K562 (cell line): ENCODE measurements around the gene ZBTB32. TPM values are rescaled to one million over a fixed set of nuclear protein-coding genes. Genes with fewer than 3 reads are reported as not detected.

Experiments
- CEBPG ChIP-seq, 3 experiments: fragments of 200-800 bp in 1 of 3; sonication (Bioruptor generic) in 1 of 3; sonication (generic) in 1 of 3; formaldehyde crosslinking in 1 of 3; IDR thresholded peaks in 2 of 3; conservative IDR thresholded peaks in 1 of 3; 2 replicates each; pipeline versions ENCODE4 v1.6.1 to v1.8.0; 2016 to 2022; ENCODE audit warnings: missing compliant biosample characterization in 2 of 3, missing genetic modification characterization in 2 of 3, mild to moderate bottlenecking in 1 of 3, missing genetic modification reagents in 1 of 3
- CREB1 ChIP-seq, 2 experiments: sonication (generic) in 1 of 2; formaldehyde crosslinking in 1 of 2; IDR thresholded peaks; 2 replicates each; pipeline versions ENCODE4 v1.6.1 to v1.8.0; 2012 to 2022; ENCODE audit warnings: inconsistent platforms in 1 of 2, mild to moderate bottlenecking in 1 of 2, missing genetic modification reagents in 1 of 2, moderate library complexity in 1 of 2
- EGR1 ChIP-seq: fragments of 450-650 bp; conservative IDR thresholded peaks from 2 replicates; pipeline ENCODE4 v1.6.1; 2017; ENCODE audit warnings: mild to moderate bottlenecking
- HCFC1 ChIP-seq: IDR thresholded peaks from 2 replicates; pipeline ENCODE4 v1.6.1; 2012; ENCODE audit warnings: low read depth, low read length, improper control_type of control experiment
- HMG20A ChIP-seq: fragments of 450-650 bp; formaldehyde crosslinking; conservative IDR thresholded peaks from 2 replicates; pipeline ENCODE4 v1.4.0; 2020; ENCODE audit warnings: mild to moderate bottlenecking, mixed read lengths
- KLF6 ChIP-seq: fragments of 250-450 bp; sonication (Bioruptor Pico); IDR thresholded peaks from 2 replicates; pipeline ENCODE4 v1.4.0; 2020; ENCODE audit warnings: mild to moderate bottlenecking, moderate library complexity, borderline replicate concordance
- MXI1 ChIP-seq: IDR thresholded peaks from 2 replicates; pipeline ENCODE4 v1.6.1; 2011; ENCODE audit warnings: low read depth, mild to moderate bottlenecking, improper control_type of control experiment, low read length
- NFYB ChIP-seq: IDR thresholded peaks from 2 replicates; pipeline ENCODE4 v1.6.1; 2011; ENCODE audit warnings: mild to moderate bottlenecking, moderate library complexity; ENCODE audit not compliant: insufficient read length; ENCODE audit errors: extremely low read depth
- PRMT5 ChIP-seq: sonication (generic); formaldehyde crosslinking; IDR thresholded peaks from 2 replicates; pipeline ENCODE4 v1.5.0; 2020; ENCODE audit warnings: missing genetic modification reagents
- RFX1 ChIP-seq: fragments of 450-650 bp; IDR thresholded peaks from 2 replicates; pipeline ENCODE4 v1.6.1; 2016; ENCODE audit warnings: mild to moderate bottlenecking, moderate library complexity
- SAP30 ChIP-seq: fragments of 200-600 bp; sonication (generic); IDR thresholded peaks from 2 replicates; pipeline ENCODE4 v1.6.1; 2012; ENCODE audit warnings: borderline replicate concordance, low read depth, mild to moderate bottlenecking, moderate library complexity, low read length, control low read depth, inconsistent platforms; ENCODE audit not compliant: insufficient read depth, poor library complexity, severe bottlenecking
- SIX5 ChIP-seq, 2 experiments: IDR thresholded peaks; 2 replicates each; pipeline ENCODE4 v1.6.1; 2011; ENCODE audit warnings: low read length in 2 of 2, borderline replicate concordance in 1 of 2, low read depth in 1 of 2, mild to moderate bottlenecking in 1 of 2, moderate library complexity in 1 of 2; ENCODE audit not compliant: insufficient read depth in 1 of 2
- SMARCC2 ChIP-seq: fragments of 450-650 bp; IDR thresholded peaks from 2 replicates; pipeline ENCODE4 v1.6.1; 2017; ENCODE audit warnings: antibody characterized with exemption, moderate library complexity, mild to moderate bottlenecking, low read depth
- SRSF1 ChIP-seq: fragments of 200-400 bp; formaldehyde crosslinking; IDR thresholded peaks from 2 replicates; pipeline ENCODE4 v1.6.1; 2017; ENCODE audit warnings: mild to moderate bottlenecking, low read depth, low read length, moderate library complexity
- TAF1 ChIP-seq: IDR thresholded peaks from 2 replicates; pipeline ENCODE4 v1.6.1; 2011; ENCODE audit warnings: mild to moderate bottlenecking, low read length, moderate library complexity; ENCODE audit not compliant: insufficient read depth, control insufficient read depth, severe bottlenecking; ENCODE audit errors: extremely low read depth
- XRCC3 ChIP-seq: fragments of 450-650 bp; IDR thresholded peaks from 2 replicates; pipeline ENCODE4 v1.6.1; 2017; ENCODE audit warnings: mild to moderate bottlenecking, moderate library complexity
- ZBTB7A ChIP-seq: IDR thresholded peaks from 2 replicates; pipeline ENCODE4 v1.6.1; 2011; ENCODE audit warnings: low read depth, mild to moderate bottlenecking, low read length, moderate library complexity, borderline replicate concordance; ENCODE audit not compliant: control insufficient read depth
- ZFPM2 ChIP-seq: fragments of 250-450 bp; sonication (Bioruptor Pico); IDR thresholded peaks from 2 replicates; pipeline ENCODE4 v1.5.1; 2022; ENCODE audit warnings: mild to moderate bottlenecking
- ZFX ChIP-seq: sonication (generic); formaldehyde crosslinking; IDR thresholded peaks from 2 replicates; pipeline ENCODE4 v1.8.0; 2022; ENCODE audit warnings: mild to moderate bottlenecking, missing genetic modification reagents, moderate library complexity
- polyA plus RNA-seq, 8 experiments: library from polyadenylated mRNA; depleted of rRNA in 4 of 8; stranded (reverse) in 5 of 8; unstranded in 3 of 8; fragments of >200 nt; fragmentation: Nextera tagmentation in 2 of 8; fragmentation: Illumina TruSeq in 1 of 8; extraction: Ambion mirVana in 2 of 8; extraction: Trizol in 1 of 8; gene quantifications; 2 replicates each; pipeline versions ENCODE4 v1.2.1 to v1.2.3, GENCODE V29; 2011 to 2014; ENCODE audit warnings: inconsistent platforms in 1 of 8, missing spikeins in 1 of 8
- total RNA-seq, 7 experiments: library from RNA; depleted of rRNA in 6 of 7; stranded (reverse); fragments of >200 nt in 6 of 7; fragmentation: Illumina TruSeq in 2 of 7; extraction: Trizol in 2 of 7; gene quantifications; 2 replicates each; pipeline versions ENCODE4 v1.2.1 to v1.2.3, GENCODE V29; 2011 to 2021; ENCODE audit warnings: low replicate concordance in 1 of 7
- TF ChIP-seq, protein P1 (sequence below): fragments of 450-650 bp; IDR thresholded peaks from 2 replicates; pipeline ENCODE4 v1.6.1; 2016; ENCODE audit warnings: borderline replicate concordance
- TF ChIP-seq, protein P2 (sequence below), 3 experiments: fragments of 200-800 bp in 1 of 3; sonication (Bioruptor generic) in 1 of 3; sonication (generic) in 1 of 3; formaldehyde crosslinking in 1 of 3; IDR thresholded peaks; 2 replicates each; pipeline versions ENCODE4 v1.6.1 to v1.8.0; 2016 to 2022; ENCODE audit warnings: mild to moderate bottlenecking in 2 of 3, missing compliant biosample characterization in 2 of 3, missing genetic modification characterization in 2 of 3, missing genetic modification reagents in 1 of 3
- TF ChIP-seq, protein P3 (sequence below): fragments of 250-450 bp; sonication (Bioruptor Pico); IDR thresholded peaks from 2 replicates; pipeline ENCODE4 v1.4.0; 2020

ZBTB32 gene
- total and polyA plus RNA-seq, 9 of the 15 experiments (the other 6 are each of a cell fraction or from before 2014, with no cell fraction given) = 0.20 TPM; not detected in 8

DNA sequence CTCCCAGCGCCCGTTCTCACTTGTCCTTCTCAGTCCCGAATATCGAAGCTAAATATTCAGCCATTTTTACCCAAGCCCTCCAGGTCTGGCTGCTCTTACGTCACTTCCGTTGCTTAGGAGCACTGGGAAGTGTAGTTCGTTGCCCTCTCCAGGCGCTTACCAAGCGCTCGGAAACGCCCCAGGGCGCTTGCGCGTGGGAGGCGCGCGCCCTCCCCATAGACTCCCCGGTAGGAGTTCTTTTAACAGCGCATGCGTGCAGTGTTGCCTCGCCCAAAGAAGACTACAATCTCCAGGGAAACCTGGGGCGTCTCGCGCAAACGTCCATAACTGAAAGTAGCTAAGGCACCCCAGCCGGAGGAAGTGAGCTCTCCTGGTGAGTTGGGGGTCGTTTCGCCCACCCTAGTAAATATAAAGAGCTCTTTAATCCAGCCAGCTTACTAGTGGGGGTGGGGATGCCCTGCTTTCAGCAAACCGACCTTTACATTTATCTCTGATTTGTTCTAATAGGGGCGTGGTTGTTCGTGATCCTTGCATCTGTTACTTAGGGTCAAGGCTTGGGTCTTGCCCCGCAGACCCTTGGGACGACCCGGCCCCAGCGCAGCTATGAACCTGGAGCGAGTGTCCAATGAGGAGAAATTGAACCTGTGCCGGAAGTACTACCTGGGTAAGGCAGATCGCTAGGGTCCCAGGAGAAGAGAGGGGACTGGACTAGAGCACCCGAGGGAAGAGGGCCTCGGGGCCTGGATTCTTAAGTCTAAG is 41.1 kb downstream of the ZBTB32 start, which contains the start of the genes PSENEN and U2AF1L4 (continued):
- peak; percentile 74 to 83 for TF ChIP-seq SIX5 (IDR thresholded peaks at IDR 0.05; ENCODE audit: borderline replicate concordance in 1 of 2, insufficient read depth in 1 of 2, low read depth in 1 of 2, low read length in 2 of 2)
- 0 out of 2 replicates have a peak, but pooled peaks have one; percentile 12 for TF ChIP-seq ZFX (CRISPR knock-in tag)
- peak; percentile 52; the same call in 1 of the 2 replicates for TF ChIP-seq CEBPG (CRISPR knock-in tag; IDR thresholded peaks at IDR 0.05)
- TF ChIP-seq CEBPG (tag; conservative IDR thresholded peaks at IDR 0.05 in 1 of 2, IDR thresholded peaks at IDR 0.05 in 1 of 2) = peak; percentile 51 to 87
- peak; percentile 43 for TF ChIP-seq TAF1
- peak; percentile 74 for TF ChIP-seq SAP30
- no peak for TF ChIP-seq HMG20A (CRISPR knock-in tag)
- TF ChIP-seq MXI1 = 0 out of 2 replicates have a peak, but pooled peaks have one; percentile 51
- TF ChIP-seq HCFC1 = peak; percentile 92
- TF ChIP-seq RFX1 = peak; percentile 91
- no peak for TF ChIP-seq NFYB
- TF ChIP-seq SMARCC2 = no peak
- TF ChIP-seq PRMT5 (CRISPR knock-in tag) = peak; percentile 32; the same call in 1 of the 2 replicates
- TF ChIP-seq, protein P1, sequence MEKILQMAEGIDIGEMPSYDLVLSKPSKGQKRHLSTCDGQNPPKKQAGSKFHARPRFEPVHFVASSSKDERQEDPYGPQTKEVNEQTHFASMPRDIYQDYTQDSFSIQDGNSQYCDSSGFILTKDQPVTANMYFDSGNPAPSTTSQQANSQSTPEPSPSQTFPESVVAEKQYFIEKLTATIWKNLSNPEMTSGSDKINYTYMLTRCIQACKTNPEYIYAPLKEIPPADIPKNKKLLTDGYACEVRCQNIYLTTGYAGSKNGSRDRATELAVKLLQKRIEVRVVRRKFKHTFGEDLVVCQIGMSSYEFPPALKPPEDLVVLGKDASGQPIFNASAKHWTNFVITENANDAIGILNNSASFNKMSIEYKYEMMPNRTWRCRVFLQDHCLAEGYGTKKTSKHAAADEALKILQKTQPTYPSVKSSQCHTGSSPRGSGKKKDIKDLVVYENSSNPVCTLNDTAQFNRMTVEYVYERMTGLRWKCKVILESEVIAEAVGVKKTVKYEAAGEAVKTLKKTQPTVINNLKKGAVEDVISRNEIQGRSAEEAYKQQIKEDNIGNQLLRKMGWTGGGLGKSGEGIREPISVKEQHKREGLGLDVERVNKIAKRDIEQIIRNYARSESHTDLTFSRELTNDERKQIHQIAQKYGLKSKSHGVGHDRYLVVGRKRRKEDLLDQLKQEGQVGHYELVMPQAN = peak; percentile 86
- TF ChIP-seq, protein P2, sequence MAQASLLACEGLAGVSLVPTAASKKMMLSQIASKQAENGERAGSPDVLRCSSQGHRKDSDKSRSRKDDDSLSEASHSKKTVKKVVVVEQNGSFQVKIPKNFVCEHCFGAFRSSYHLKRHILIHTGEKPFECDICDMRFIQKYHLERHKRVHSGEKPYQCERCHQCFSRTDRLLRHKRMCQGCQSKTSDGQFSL (CRISPR knock-in tag; IDR thresholded peaks at IDR 0.05) = no peak
- TF ChIP-seq, protein P2 (tag; IDR thresholded peaks at IDR 0.05) = no peak
- no peak for TF ChIP-seq SRSF1
- peak; percentile 83 for TF ChIP-seq EGR1
- TF ChIP-seq ZBTB7A = peak; percentile 70
- no peak for TF ChIP-seq ZFPM2
- TF ChIP-seq, protein P3, sequence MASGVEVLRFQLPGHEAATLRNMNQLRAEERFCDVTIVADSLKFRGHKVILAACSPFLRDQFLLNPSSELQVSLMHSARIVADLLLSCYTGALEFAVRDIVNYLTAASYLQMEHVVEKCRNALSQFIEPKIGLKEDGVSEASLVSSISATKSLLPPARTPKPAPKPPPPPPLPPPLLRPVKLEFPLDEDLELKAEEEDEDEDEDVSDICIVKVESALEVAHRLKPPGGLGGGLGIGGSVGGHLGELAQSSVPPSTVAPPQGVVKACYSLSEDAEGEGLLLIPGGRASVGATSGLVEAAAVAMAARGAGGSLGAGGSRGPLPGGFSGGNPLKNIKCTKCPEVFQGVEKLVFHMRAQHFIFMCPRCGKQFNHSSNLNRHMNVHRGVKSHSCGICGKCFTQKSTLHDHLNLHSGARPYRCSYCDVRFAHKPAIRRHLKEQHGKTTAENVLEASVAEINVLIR = peak; percentile 81
- peak; percentile 78 for TF ChIP-seq CREB1 (IDR thresholded peaks at IDR 0.05)
- peak; percentile 91 for TF ChIP-seq CREB1 (CRISPR knock-in tag; IDR thresholded peaks at IDR 0.05)
- TF ChIP-seq XRCC3 = no peak
- TF ChIP-seq KLF6 = no peak
